CD8-positive, alpha-beta memory T cell (primary cell): Measurements from ENCODE around the gene UFM1. TPM values are rescaled to one million over a fixed set of nuclear protein-coding genes. Genes with fewer than 3 reads are reported as not detected.
"Not testable (repeated sequence)": the region's sequence is repeated elsewhere in the genome, so short reads cannot be mapped to it uniquely, and the experiment has no call there.

ENCODE experiments used
- CTCF ChIA-PET: fragments of 350-600 bp; sonication (Branson Sonifier 250); formaldehyde crosslinking; loops from one replicate; lab custom pipeline; 2021; ENCODE audit warnings: antibody characterized with exemption; lab: Charles Lee
- POLR2A ChIA-PET: fragments of 350-600 bp; sonication (Branson Sonifier 250); formaldehyde crosslinking; loops from one replicate; lab custom pipeline; 2021; ENCODE audit warnings: antibody characterized with exemption; lab: Charles Lee
- DNase-seq, 5 donors: peaks; one replicate each; pipeline versions ENCODE4 v3.0.0 to v3.0.0-alpha.2; 2020 to 2022; ENCODE audit warnings: mixed read lengths in 1 of 5
- H3K27ac ChIP-seq: one replicate; pipeline ENCODE4 v1.7.0; 2013; ENCODE audit warnings: low read depth, mild to moderate bottlenecking, low read length, moderate library complexity
- H3K27me3 ChIP-seq: 2 replicates; pipeline ENCODE4 v1.7.0; 2013; ENCODE audit warnings: low read length, mild to moderate bottlenecking; ENCODE audit not compliant: insufficient read depth, poor library complexity, severe bottlenecking
- H3K36me3 ChIP-seq: 2 replicates; pipeline ENCODE4 v1.7.0; 2013; ENCODE audit warnings: mild to moderate bottlenecking, low read length, moderate library complexity; ENCODE audit not compliant: insufficient read depth
- H3K4me1 ChIP-seq: 2 replicates; pipeline ENCODE4 v1.7.0; 2013; ENCODE audit warnings: mild to moderate bottlenecking, low read length, moderate library complexity; ENCODE audit not compliant: insufficient read depth
- H3K4me3 ChIP-seq: 2 replicates; pipeline ENCODE4 v1.7.0; 2013; ENCODE audit warnings: mild to moderate bottlenecking, low read length
- H3K9me3 ChIP-seq: 2 replicates; pipeline ENCODE4 v1.7.0; 2013; ENCODE audit warnings: mild to moderate bottlenecking, low read length
- H3K27ac Mint-ChIP-seq, 8 donors: one replicate each; pipeline ENCODE4 v1.8.0; 2020 to 2021; ENCODE audit warnings: mixed read lengths in 8 of 8, mild to moderate bottlenecking in 6 of 8, inconsistent platforms in 3 of 8, moderate library complexity in 3 of 8
- H3K27me3 Mint-ChIP-seq, 2 donors: one replicate each; pipeline ENCODE4 v1.8.0; 2020 to 2021; ENCODE audit warnings: mixed read lengths in 2 of 2, mild to moderate bottlenecking in 1 of 2, moderate library complexity in 1 of 2
- H3K36me3 Mint-ChIP-seq, 3 donors: one replicate each; pipeline ENCODE4 v1.8.0; 2020 to 2021; ENCODE audit warnings: mixed read lengths in 3 of 3, inconsistent platforms in 1 of 3, mild to moderate bottlenecking in 1 of 3
- H3K4me1 Mint-ChIP-seq, 3 donors: one replicate each; pipeline ENCODE4 v1.8.0; 2020 to 2021; ENCODE audit warnings: mixed read lengths in 3 of 3, inconsistent platforms in 1 of 3, mild to moderate bottlenecking in 1 of 3
- H3K4me3 Mint-ChIP-seq, 7 donors: one replicate each; pipeline ENCODE4 v1.8.0; 2020 to 2021; ENCODE audit warnings: mixed read lengths in 7 of 7, mild to moderate bottlenecking in 6 of 7, moderate library complexity in 4 of 7, inconsistent platforms in 2 of 7
- H3K9me3 Mint-ChIP-seq, 5 donors: one replicate each; pipeline ENCODE4 v1.8.0; 2020 to 2022; ENCODE audit warnings: mixed read lengths in 5 of 5, mild to moderate bottlenecking in 3 of 5, moderate library complexity in 2 of 5, inconsistent platforms in 1 of 5
- polyA plus RNA-seq: library from polyadenylated mRNA; unstranded; fragments of 300-500 nt; fragmentation: Illumina TruSeq; gene quantifications from one replicate; pipeline ENCODE4 v1.2.3, GENCODE V29; 2021
- total RNA-seq, 2 experiments: library from RNA; stranded (reverse); gene quantifications; one replicate each; pipeline ENCODE4 v1.2.3, GENCODE V29; 2021

UFM1 gene
- 10 to 100 TPM; 50.9 to 53.7 TPM for total RNA-seq
- 61.8 TPM for polyA plus RNA-seq

- no peaks in the 10 kb centered on the region for H3K27me3 ChIP-seq
- H3K4me3 ChIP-seq, result peak within 1 kb of the TSS; percentile 94
- H3K4me3 Mint-ChIP-seq, result peak within 1 kb of the TSS; percentile 95 to 100 (median 98)
- H3K36me3 ChIP-seq, result no peaks in the 10 kb centered on the region
- no peaks in the 10 kb centered on the region for H3K9me3 Mint-ChIP-seq
- DNase-seq, result peak; percentile 80 to 92 (median 90)
- H3K27me3 Mint-ChIP-seq, result peaks cover 0 to 1% of the 10 kb centered on the region in 2 donors
- peak within 1 kb of the TSS; percentile 91 for H3K27ac ChIP-seq
- no peaks in the 10 kb centered on the region for H3K9me3 ChIP-seq
- H3K27ac Mint-ChIP-seq, result peak within 1 kb of the TSS; percentile 97 to 100 (median 99)
- H3K4me1 Mint-ChIP-seq, result peaks cover 41 to 44% (median 43%) of the 10 kb centered on the region in 3 donors
- H3K36me3 Mint-ChIP-seq, result peaks cover 0 to 42% (median 7%) of the 10 kb centered on the region in 3 donors
- ChIA-PET CTCF (no interaction called here), POLR2A (interaction anchor here (1.5 kb wide), 1 partner anchor 1290 kb away, joined by 5 read pairs; the partner anchor contains the start of gene SUPT20H)
- H3K4me1 ChIP-seq, result peaks cover 26% of the 10 kb centered on the region
Measured at GRCh38 chr13:38349390-38350113, at the start of gene UFM1. Gene UFM1 (plus strand): TSS chr13:38349851. CDS start chr13:38349920, 69 bp downstream.

- Mint-ChIP-seq H3K9me3 (peaks cover 0 to 2% (median 0%) of the 10 kb centered on the region in 5 donors), H3K4me1 (no peaks in the 10 kb centered on the region), H3K36me3 (no peaks in the 10 kb centered on the region), H3K27me3 (peaks cover 0 to 3% of the 10 kb centered on the region in 2 donors), H3K27ac (no peak overlapping the region), H3K4me3 (no peak overlapping the region)
- no peak for DNase-seq
- no peaks in the 10 kb centered on the region for H3K27me3 ChIP-seq
- no peak overlapping the region for H3K27ac ChIP-seq
- no peaks in the 10 kb centered on the region for H3K4me1 ChIP-seq
- no peaks in the 10 kb centered on the region for H3K9me3 ChIP-seq
- CTCF ChIA-PET, result no interaction called here
- no peaks in the 10 kb centered on the region for H3K36me3 ChIP-seq
- POLR2A ChIA-PET, result no interaction called here
- H3K4me3 ChIP-seq, result no peak overlapping the region
Measured at GRCh38 chr13:38301236-38301635, 48.4 kb upstream of the UFM1 start.

- Histone ChIP-seq H3K27me3 (no peaks in the 10 kb centered on the region), H3K9me3 (no peaks in the 10 kb centered on the region), H3K27ac (no peak overlapping the region), H3K36me3 (no peaks in the 10 kb centered on the region), H3K4me3 (no peak overlapping the region), H3K4me1 (no peaks in the 10 kb centered on the region)
- Mint-ChIP-seq H3K36me3 (peaks cover 0 to 5% (median 0%) of the 10 kb centered on the region in 3 donors), H3K9me3 (peaks cover 0 to 2% (median 0%) of the 10 kb centered on the region in 5 donors), H3K4me1 (no peaks in the 10 kb centered on the region), H3K4me3 (no peak overlapping the region), H3K27ac (no peak overlapping the region), H3K27me3 (peaks cover 0 to 3% of the 10 kb centered on the region in 2 donors)
- ChIA-PET POLR2A (no interaction called here), CTCF (no interaction called here)
- no peak for DNase-seq
Measured at GRCh38 chr13:38303816-38304320, 45.8 kb upstream of the UFM1 start.

- Histone ChIP-seq H3K27me3 (no peaks in the 10 kb centered on the region), H3K4me3 (no peak overlapping the region), H3K27ac (no peak overlapping the region), H3K9me3 (no peaks in the 10 kb centered on the region), H3K4me1 (no peaks in the 10 kb centered on the region), H3K36me3 (no peaks in the 10 kb centered on the region)
- peaks cover 0 to 5% (median 0%) of the 10 kb centered on the region in 3 donors for H3K36me3 Mint-ChIP-seq
- ChIA-PET CTCF (interaction anchor here (0.6 kb wide), 1 partner anchor 28 kb away, joined by 3 read pairs; no protein-coding TSS in a partner anchor), POLR2A (no interaction called here)
- no peak overlapping the region for H3K27ac Mint-ChIP-seq
- no peaks in the 10 kb centered on the region for H3K4me1 Mint-ChIP-seq
- DNase-seq, result no peak
- no peak overlapping the region for H3K4me3 Mint-ChIP-seq
- H3K9me3 Mint-ChIP-seq, result peaks cover 0 to 4% (median 0%) of the 10 kb centered on the region in 5 donors
- peaks cover 1 to 4% of the 10 kb centered on the region in 2 donors for H3K27me3 Mint-ChIP-seq
Measured at GRCh38 chr13:38308736-38309135, 40.9 kb upstream of the UFM1 start.

- H3K9me3 Mint-ChIP-seq, result peaks cover 0 to 4% (median 0%) of the 10 kb centered on the region in 5 donors
- H3K27ac ChIP-seq, result no peak overlapping the region
- no peaks in the 10 kb centered on the region for H3K9me3 ChIP-seq
- ChIA-PET CTCF (no interaction called here), POLR2A (no interaction called here)
- DNase-seq, result no peak
- peaks cover 0 to 5% (median 0%) of the 10 kb centered on the region in 3 donors for H3K36me3 Mint-ChIP-seq
- H3K4me1 Mint-ChIP-seq, result no peaks in the 10 kb centered on the region
- peaks cover 1 to 4% of the 10 kb centered on the region in 2 donors for H3K27me3 Mint-ChIP-seq
- no peaks in the 10 kb centered on the region for H3K36me3 ChIP-seq
- H3K4me3 Mint-ChIP-seq, result no peak overlapping the region
- H3K4me3 ChIP-seq, result no peak overlapping the region
- no peaks in the 10 kb centered on the region for H3K4me1 ChIP-seq
- H3K27me3 ChIP-seq, result no peaks in the 10 kb centered on the region
- no peak overlapping the region for H3K27ac Mint-ChIP-seq
Measured at GRCh38 chr13:38309397-38309796, 40.3 kb upstream of the UFM1 start.

GRCh38 chr13:38311175-38311574 lies 38.5 kb upstream of the UFM1 start:
- H3K9me3 Mint-ChIP-seq, H3K36me3 Mint-ChIP-seq, H3K36me3 ChIP-seq, H3K4me1 Mint-ChIP-seq, H3K9me3 ChIP-seq, H3K4me3 Mint-ChIP-seq, H3K4me3 ChIP-seq, H3K4me1 ChIP-seq, H3K27me3 ChIP-seq, POLR2A ChIA-PET, DNase-seq, H3K27me3 Mint-ChIP-seq, H3K27ac ChIP-seq, CTCF ChIA-PET, H3K27ac Mint-ChIP-seq: not testable (repeated sequence)

GRCh38 chr13:38316129-38316528 lies 33.5 kb upstream of the UFM1 start:
- Mint-ChIP-seq H3K4me1 (no peaks in the 10 kb centered on the region), H3K4me3 (no peak overlapping the region), H3K27me3 (peaks cover 1 to 20% of the 10 kb centered on the region in 2 donors), H3K9me3 (peaks cover 0 to 8% (median 3%) of the 10 kb centered on the region in 5 donors), H3K36me3 (peaks cover 0 to 9% (median 0%) of the 10 kb centered on the region in 3 donors), H3K27ac (no peak overlapping the region)
- DNase-seq, result no peak
- no peaks in the 10 kb centered on the region for H3K9me3 ChIP-seq
- H3K36me3 ChIP-seq, result no peaks in the 10 kb centered on the region
- H3K27me3 ChIP-seq, result no peaks in the 10 kb centered on the region
- no peak overlapping the region for H3K4me3 ChIP-seq
- ChIA-PET CTCF (no interaction called here), POLR2A (no interaction called here)
- no peaks in the 10 kb centered on the region for H3K4me1 ChIP-seq
- no peak overlapping the region for H3K27ac ChIP-seq

- CTCF ChIA-PET, result no interaction called here
- Mint-ChIP-seq H3K9me3 (peaks cover 0 to 8% (median 3%) of the 10 kb centered on the region in 5 donors), H3K4me3 (no peak overlapping the region), H3K4me1 (no peaks in the 10 kb centered on the region), H3K27me3 (peaks cover 3 to 33% of the 10 kb centered on the region in 2 donors), H3K27ac (no peak overlapping the region), H3K36me3 (peaks cover 0 to 9% (median 0%) of the 10 kb centered on the region in 3 donors)
- Histone ChIP-seq H3K27ac (no peak overlapping the region), H3K9me3 (no peaks in the 10 kb centered on the region), H3K27me3 (no peaks in the 10 kb centered on the region), H3K4me3 (no peak overlapping the region), H3K4me1 (no peaks in the 10 kb centered on the region), H3K36me3 (no peaks in the 10 kb centered on the region)
- DNase-seq, result no peak
- POLR2A ChIA-PET, result no interaction called here
Measured at GRCh38 chr13:38321654-38322053, 28.0 kb upstream of the UFM1 start.
